ENCODE measurements around the gene HAUS3. TPM values are rescaled to one million over a fixed set of nuclear protein-coding genes. Genes with fewer than 3 reads are reported as not detected.

The HAUS3 gene
- total RNA-seq, 1 donor = 18.9 TPM

DNA sequence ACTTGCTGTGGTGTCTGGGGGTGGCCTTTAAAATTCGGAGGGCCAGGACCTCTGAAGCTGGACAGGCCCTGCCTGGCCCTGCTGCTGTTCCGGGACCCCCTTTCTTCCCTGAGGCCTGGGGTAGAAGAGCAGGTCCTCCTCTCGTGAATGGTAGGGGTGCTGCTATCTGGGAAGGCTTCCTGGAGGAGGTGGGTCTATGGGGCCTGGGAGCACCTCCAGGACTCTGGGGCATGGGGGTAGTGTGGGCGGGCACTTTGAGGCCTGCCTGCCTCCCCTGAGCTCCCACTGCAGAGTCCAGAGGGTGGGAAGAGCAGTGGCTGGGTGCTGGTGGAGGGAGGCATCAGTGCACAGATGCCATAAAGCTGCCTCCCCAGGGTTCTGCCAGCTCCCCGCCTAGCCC lies 24.9 kb upstream of the HAUS3 start:
- no peak for TF ChIP-seq CTCF (IDR thresholded peaks at IDR 0.05; ENCODE audit: insufficient read depth, low read length)
- DNase-seq (ENCODE audit: low read depth) = no peak
- H3K4me3 ChIP-seq (ENCODE audit: low read depth, low read length) = no peak overlapping the region

DNA sequence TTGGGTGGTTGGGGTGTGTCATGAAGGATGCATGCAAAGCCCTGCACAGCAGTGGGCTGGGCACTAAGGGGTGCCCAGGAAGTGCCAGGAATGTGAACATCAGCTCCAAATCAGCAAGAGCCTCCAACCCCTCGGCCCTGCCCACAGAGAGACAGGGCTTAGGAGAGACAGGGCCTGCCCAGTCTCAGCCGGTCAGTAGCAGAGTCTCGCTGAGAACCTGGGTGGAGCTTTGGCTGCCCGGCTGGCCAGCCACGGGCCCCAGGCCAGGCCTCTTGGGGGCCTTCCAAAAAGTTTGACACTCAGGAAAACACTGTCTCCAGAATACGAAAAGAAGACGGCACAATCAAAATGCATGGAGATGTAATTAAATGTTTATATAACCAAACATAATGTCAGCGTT lies 24.3 kb upstream of the HAUS3 start:
- TF ChIP-seq CTCF (IDR thresholded peaks at IDR 0.05; ENCODE audit: insufficient read depth, low read length) = no peak
- DNase-seq (ENCODE audit: low read depth) = peak; percentile 73
- no peak overlapping the region for H3K4me3 ChIP-seq (ENCODE audit: low read depth, low read length)

GRCh38 chr4:2265113-2266110 lies 23.5 kb upstream of the HAUS3 start:
- TF ChIP-seq CTCF (IDR thresholded peaks at IDR 0.05; ENCODE audit: insufficient read depth, low read length) = no peak
- DNase-seq (ENCODE audit: low read depth) = no peak
- no peak overlapping the region for H3K4me3 ChIP-seq (ENCODE audit: low read depth, low read length)

DNA sequence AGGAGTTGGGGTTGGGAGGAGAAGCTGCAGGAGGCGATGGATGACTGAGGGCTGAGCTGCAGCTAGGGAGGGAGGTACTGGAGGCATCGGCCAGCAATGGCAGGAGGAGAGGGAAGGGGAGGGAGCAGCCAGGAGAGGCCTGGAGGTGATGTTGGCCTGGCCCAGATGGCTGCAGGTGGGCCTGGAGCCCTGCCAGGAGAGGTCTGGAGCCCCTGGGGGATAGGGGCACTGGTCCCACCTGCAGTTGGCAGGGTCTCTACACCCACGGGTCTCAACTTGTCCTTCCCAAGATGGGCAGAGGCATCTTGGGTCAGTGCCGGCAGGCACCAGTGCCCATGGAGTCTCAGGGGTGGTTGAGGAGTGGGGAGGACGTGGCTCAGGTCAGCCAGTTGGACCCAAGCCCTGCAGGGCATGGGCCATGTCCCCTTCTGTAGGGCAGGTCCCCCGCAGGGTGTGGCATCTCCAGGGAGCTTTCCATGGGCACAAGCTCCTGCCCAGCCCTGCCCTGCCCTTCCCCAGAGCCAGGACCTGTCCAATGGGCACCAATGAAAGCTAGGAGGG lies 22.6 kb upstream of the HAUS3 start:
- H3K4me3 ChIP-seq (ENCODE audit: low read depth, low read length) = no peak overlapping the region
- no peak for TF ChIP-seq CTCF (IDR thresholded peaks at IDR 0.05; ENCODE audit: insufficient read depth, low read length)
- no peak for DNase-seq (ENCODE audit: low read depth)

DNA sequence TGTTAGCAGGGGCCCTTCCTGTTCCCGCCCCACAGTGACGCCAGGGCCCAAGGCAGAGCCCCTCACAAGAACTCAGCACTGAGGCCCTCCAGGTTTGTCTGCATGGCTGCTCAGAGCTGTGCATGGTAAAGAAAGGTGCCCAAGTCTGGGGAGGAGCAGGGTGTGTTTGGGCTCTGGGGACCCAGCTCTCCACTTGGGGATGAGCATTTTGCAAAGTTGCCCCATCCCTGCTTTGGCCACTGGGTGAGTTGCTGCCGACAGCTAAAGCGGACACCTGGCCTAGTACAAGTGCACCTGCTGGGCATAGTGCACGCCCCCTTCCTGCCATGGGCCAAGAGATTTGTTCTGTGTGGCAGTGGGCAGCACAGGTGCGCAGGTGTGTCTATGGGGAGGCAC lies 22.0 kb upstream of the HAUS3 start:
- H3K4me3 ChIP-seq (ENCODE audit: low read depth, low read length) = no peak overlapping the region
- DNase-seq (ENCODE audit: low read depth) = no peak
- no peak for TF ChIP-seq CTCF (IDR thresholded peaks at IDR 0.05; ENCODE audit: insufficient read depth, low read length)

DNA sequence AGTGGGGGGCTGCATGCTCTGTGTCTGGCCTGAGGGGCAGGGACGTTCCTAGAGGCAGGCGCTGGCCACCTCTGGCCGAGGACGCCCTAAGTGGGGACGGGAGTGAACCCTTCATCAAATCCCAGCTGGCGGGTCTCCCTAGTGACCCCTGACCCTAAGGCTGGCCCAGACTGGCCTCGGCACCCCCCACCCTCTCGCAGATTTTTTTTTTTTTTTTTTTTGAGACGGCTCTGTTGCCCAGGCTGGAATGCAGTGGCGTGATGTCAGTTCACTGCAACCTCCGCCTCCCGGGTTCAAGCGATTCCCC lies 21.0 kb upstream of the HAUS3 start:
- peak overlapping the region; percentile 70 for H3K4me3 ChIP-seq (ENCODE audit: low read depth, low read length)
- TF ChIP-seq CTCF (IDR thresholded peaks at IDR 0.05; ENCODE audit: insufficient read depth, low read length) = no peak
- no peak for DNase-seq (ENCODE audit: low read depth)
